GM18502 (cell line): Measurements from ENCODE around the gene GABRG3.
"Not testable (repeated sequence)": the region's sequence is repeated elsewhere in the genome, so short reads cannot be mapped to it uniquely, and the experiment has no call there.

Experiments used
- ATAC-seq: cut with Tn5 transposase; IDR thresholded peaks from one replicate; pipeline ENCODE4 v1.9.1; 2021; ENCODE audit warnings: mild to moderate bottlenecking; ENCODE audit not compliant: unreplicated experiment, poor library complexity

Gene GABRG3

GRCh38 chr15:27166917-27167316, 195.9 kb downstream of the GABRG3 start:
- ATAC-seq: no peak

DNA sequence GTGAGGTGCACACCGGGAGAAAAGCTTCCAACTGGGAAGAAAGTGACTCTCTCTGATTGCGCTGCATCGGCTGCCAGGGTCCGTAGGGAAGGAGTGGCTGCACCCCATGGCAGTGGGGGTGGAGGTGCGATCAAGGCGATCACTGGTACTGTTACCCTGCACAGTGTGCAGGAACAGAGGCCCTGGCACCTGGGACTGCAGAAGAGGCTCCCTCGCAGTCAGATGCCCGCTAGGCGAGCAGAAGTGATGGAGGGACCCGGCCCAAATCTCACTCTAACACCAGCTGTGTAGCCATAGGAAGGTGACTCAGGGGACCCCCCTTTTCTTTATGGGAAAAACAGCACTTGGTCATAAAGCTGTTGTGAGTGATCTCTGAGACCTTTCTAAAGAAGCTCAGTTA, 196.8 kb downstream of the GABRG3 start:
- ATAC-seq: no peak

GRCh38 chr15:27170851-27171250, 199.9 kb downstream of the GABRG3 start:
- no peak for ATAC-seq

- ATAC-seq: no peak
These were observed 201.8 kb downstream of the GABRG3 start for GRCh38 chr15:27172821-27173220.

DNA sequence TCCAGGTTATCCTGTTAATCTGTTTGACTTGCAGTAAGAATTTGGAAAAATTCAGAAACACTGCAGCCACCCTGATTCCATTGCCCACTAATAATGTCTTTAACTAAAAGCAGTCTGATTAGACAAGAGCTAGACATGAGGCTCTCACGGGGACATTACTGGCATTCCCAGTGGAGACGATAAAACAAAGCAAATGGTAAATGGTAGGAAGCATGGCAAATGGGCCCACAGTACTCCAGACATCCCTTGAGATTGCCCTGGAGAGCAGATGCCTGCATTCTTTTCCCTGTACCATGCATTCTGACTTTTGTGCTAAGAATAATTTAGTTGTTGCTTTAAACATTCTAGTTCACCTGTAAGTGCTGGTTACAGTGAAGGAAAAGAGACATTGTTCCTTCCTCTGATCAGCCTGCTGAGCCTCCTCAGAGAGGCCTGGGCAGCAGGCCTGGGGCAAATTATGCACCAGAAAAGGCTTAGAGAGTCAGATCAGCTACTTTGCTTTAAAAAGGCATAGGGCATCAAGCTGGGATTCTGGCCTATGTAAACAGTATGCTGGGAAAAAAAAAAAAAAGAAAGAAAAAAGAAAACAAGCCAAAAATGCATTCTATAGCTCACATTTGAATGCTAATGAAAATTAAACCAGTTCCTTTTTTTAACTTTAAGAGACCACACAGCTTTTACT, 204.6 kb downstream of the GABRG3 start:
- ATAC-seq: no peak

- no peak for ATAC-seq
These were observed 205.9 kb downstream of the GABRG3 start for GRCh38 chr15:27176785-27177406.

DNA sequence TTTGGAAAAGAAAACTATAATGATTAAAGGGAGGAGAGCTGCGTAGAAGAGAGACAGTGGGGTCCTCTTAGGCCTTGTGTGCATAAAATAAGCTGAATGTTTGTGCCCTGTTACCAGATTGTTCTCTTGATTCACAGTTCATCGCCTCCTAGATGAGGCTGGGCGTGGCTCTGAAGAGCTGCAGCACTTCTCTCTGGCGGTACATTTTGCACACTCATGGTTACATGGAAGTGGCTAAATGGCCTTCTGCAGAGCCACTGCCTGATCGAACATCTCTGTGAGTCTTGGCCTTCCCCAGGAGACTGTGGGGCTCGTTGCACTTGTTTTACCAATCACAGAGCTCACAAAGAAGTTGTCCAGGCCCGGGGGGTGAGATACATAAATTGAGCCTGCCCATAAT, 208.8 kb downstream of the GABRG3 start:
- ATAC-seq: no peak

GRCh38 chr15:27182561-27183110, 211.7 kb downstream of the GABRG3 start:
- ATAC-seq: no peak

DNA sequence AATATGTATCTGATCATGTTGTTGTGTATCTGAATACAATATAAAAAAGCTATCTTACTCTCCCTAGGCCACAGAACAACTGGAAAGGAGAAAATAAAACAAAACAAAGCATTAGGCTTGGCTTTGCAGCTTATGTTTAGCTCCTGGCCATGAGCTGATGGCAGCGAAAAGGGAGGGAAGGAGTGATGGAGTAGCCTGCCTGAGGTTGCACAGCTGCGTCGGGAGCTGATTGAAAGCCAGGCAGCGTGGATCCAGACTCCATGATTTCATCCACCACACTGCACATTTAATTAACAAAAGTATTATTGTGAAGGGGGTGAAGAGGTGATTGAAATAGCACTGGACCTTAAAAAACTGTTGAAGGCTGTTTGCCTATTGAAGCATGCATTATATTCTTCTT, 212.2 kb downstream of the GABRG3 start:
- ATAC-seq: no peak

DNA sequence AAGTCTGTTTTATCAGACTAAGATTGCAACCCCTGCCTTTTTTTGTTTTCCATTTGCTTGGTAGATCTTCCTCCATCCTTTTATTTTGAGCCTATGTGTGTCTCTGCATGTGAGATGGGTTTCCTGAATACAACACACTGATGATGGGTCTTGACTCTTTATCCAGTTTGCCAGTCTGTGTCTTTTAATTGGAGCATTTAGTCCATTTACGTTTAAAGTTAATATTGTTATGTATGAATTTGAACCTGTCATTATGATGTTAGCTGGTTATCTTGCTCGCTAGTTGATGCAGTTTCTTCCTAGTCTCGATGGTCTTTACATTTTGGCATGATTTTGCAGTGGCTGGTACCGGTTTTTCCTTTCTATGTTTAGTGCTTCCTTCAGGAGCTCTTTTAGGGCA, 220.5 kb downstream of the GABRG3 start:
- ATAC-seq: not testable (repeated sequence)

- no peak for ATAC-seq
These were observed 225.7 kb downstream of the GABRG3 start for GRCh38 chr15:27196691-27197090.

GRCh38 chr15:27201425-27201824, 230.4 kb downstream of the GABRG3 start:
- no peak for ATAC-seq

DNA sequence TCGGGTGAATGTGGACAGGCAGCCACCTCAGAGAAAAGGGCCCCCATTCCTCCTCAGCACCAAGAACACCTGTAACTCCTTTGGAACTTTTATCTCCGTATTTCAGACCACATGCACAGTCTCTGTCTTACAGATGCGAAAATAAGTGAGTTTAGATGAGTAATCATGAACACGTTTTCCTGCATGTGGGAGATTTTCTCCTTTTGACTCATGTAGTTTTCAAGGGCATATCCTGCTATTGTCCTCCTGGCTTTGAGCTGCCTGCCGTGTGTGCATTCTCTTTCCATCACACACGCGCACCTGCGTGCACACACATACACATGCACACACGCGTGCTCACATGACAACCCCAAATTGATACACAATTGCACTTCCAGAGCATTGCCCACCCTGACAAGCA, 239.2 kb downstream of the GABRG3 start:
- ATAC-seq: no peak

DNA sequence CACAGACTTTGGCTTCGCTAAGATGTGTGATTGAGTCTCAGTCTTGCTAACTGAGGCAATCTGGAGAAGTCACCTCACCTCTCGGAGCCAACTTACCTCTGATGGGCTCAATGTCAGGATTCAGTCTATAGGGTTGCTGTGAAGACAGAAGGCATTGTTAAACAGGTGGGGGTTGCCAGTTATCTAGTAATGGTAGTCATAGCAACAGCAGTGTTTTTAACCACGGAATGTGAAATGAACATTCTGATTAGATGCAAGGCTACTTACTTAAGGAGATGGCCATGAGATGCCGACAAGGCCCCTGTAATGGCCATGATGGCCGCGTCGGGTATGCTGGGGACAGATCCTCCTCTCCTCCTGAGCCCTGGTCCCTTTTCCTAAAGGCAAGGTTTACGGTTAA, 243.1 kb downstream of the GABRG3 start:
- ATAC-seq: no peak

DNA sequence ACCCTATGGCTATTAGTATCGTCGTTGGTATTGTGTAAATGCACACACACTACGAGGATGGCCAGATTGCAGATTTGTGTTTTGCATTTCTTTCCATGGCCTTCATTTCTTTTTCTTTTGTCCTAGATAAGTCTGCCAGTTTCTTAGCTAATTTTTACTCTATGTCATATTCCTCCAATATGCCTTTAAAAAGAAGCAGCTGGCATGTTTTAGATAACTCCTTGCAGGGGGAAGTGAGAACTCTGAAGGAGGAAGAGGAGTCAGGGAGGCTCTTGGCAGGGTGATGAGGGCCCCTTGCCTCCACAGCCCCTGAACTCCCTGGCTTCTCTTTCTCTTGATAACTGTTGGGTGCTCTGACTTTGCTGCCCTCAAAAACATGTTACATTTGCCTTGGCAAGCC, 244.0 kb downstream of the GABRG3 start:
- no peak for ATAC-seq

- no peak for ATAC-seq
These were observed 247.4 kb downstream of the GABRG3 start for GRCh38 chr15:27218426-27218825.

DNA sequence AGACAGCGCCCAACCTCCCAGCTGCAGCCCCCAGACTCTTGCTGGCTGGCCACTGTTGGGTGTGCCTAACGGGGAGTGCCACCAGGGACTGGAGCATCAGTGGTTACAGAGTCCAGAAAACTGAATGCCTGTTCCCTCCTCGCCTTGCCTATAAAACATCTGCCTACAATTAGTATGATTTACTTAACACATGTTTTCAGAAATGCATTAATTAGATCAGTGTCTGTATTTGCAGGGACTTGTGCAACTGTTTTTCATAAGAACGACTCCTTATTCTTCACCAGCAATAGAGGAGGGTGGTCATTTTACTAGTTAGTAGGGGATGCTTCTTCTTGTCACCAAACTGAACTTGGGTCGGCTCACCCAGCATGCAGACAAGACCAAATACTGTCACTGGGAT, 248.7 kb downstream of the GABRG3 start:
- ATAC-seq: no peak

GRCh38 chr15:27220199-27220598, 249.2 kb downstream of the GABRG3 start:
- ATAC-seq: no peak

DNA sequence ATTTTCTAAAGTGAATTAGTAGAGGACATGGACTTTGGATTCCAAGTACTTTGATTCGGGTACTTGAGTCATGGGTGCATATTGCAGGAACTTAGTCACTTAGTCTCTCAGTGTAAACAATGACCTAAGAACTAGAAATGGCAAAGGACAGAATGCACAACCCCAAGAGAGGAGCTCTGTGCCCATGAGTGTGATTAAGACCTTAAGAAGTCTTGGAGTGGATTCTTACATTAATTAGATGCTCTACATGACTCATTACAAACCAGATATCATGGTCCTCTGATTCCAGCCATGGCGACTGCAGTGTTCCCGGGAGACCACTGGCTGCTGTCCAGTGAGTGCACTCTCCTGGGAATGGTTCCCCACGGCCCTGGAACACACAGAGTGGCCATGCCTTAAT, 251.5 kb downstream of the GABRG3 start:
- no peak for ATAC-seq

GRCh38 chr15:27223179-27223578, 252.2 kb downstream of the GABRG3 start:
- ATAC-seq: no peak

- no peak for ATAC-seq
These were observed 260.8 kb downstream of the GABRG3 start for GRCh38 chr15:27231811-27232210.

DNA sequence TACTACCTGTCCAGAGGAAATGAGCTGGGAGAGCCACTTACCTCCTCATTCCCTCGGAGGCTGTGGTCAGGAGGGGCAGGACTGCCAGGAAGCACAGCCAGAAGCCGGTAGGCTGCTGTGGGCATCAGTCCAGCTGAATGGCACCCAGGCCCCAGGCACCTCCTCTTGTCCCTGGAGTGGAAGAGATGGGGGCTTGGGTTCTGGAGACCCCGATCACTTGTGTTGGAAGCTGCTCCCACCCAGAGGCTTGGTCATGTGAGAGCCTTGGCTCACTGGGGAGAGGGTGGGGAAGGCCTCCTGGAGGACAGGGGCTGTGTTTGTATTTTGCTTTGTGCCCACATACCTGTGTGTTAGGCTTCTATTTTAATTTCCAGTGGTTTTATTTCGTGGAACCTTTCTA, 261.9 kb downstream of the GABRG3 start:
- no peak for ATAC-seq
